Activated B cell treated with CpG ODN at 0.5 μM for 24 hours (primary cell): ENCODE results near the gene CNTNAP5. TPM values are rescaled to one million over a fixed set of nuclear protein-coding genes. Genes with fewer than 3 reads are reported as not detected.

Source experiments
- ATAC-seq: fragments of 200-7000 bp; cut with Tn5 transposase; one replicate; pipeline ENCODE4 v1.10.0; 2021; ENCODE audit warnings: low read depth, mild to moderate bottlenecking, moderate library complexity
- CTCF ChIA-PET: fragments of 350-600 bp; sonication (Branson Sonifier 250); formaldehyde crosslinking; loops from one replicate; lab custom pipeline; 2021; ENCODE audit warnings: antibody characterized with exemption; lab: Charles Lee
- POLR2A ChIA-PET: fragments of 350-600 bp; sonication (Branson Sonifier 250); formaldehyde crosslinking; loops from one replicate; lab custom pipeline; 2021; ENCODE audit warnings: antibody characterized with exemption; lab: Charles Lee
- DNase-seq: peaks from one replicate; pipeline ENCODE4 v3.0.0; 2022
- H3K27ac Mint-ChIP-seq: one replicate; pipeline ENCODE4 v1.8.0; 2020; ENCODE audit warnings: mixed read lengths
- H3K27me3 Mint-ChIP-seq: one replicate; pipeline ENCODE4 v1.8.0; 2021; ENCODE audit warnings: mixed read lengths
- H3K36me3 Mint-ChIP-seq: one replicate; pipeline ENCODE4 v1.8.0; 2021; ENCODE audit warnings: low read depth, mixed read lengths
- H3K4me1 Mint-ChIP-seq: one replicate; pipeline ENCODE4 v1.8.0; 2021; ENCODE audit warnings: mixed read lengths
- H3K4me3 Mint-ChIP-seq: one replicate; pipeline ENCODE4 v1.8.0; 2020; ENCODE audit warnings: mild to moderate bottlenecking, mixed read lengths
- H3K9me3 Mint-ChIP-seq: one replicate; pipeline ENCODE4 v1.8.0; 2020; ENCODE audit warnings: mixed read lengths
- CTCF ChIP-seq: fragments of 200-600 bp; IDR thresholded peaks from one replicate; pipeline ENCODE4 v1.8.0; 2022; ENCODE audit warnings: antibody characterized with exemption, mild to moderate bottlenecking
- intact Hi-C: fragments of 100-400 bp; cut with micrococcal nuclease; formaldehyde crosslinking; loops from one replicate; pipeline ENCODE4 v1.15.1; 2024
- total RNA-seq: library from RNA; stranded (reverse); gene quantifications from 2 replicates; pipeline ENCODE4 v1.2.3, GENCODE V29; 2022

Gene CNTNAP5
- total RNA-seq, 1 donor from 2014 or later = not detected

GRCh38 chr2:124639524-124639923 is 614.4 kb downstream of the CNTNAP5 start:
- ATAC-seq = no peak
- no peak for TF ChIP-seq CTCF
- Mint-ChIP-seq H3K27me3 (no peaks in the 10 kb centered on the region), H3K9me3 (peaks cover 3% of the 10 kb centered on the region), H3K36me3 (no peaks in the 10 kb centered on the region), H3K4me3 (no peak overlapping the region), H3K4me1 (no peaks in the 10 kb centered on the region), H3K27ac (no peak overlapping the region)
- DNase-seq = no peak
- POLR2A ChIA-PET = no interaction called here
- CTCF ChIA-PET = no interaction called here
- intact Hi-C loops = no loop called here

GRCh38 chr2:124640221-124640750 is 615.2 kb downstream of the CNTNAP5 start:
- no peak overlapping the region for H3K27ac Mint-ChIP-seq
- intact Hi-C loops = no loop called here
- H3K36me3 Mint-ChIP-seq = no peaks in the 10 kb centered on the region
- ChIA-PET CTCF (no interaction called here), POLR2A (no interaction called here)
- H3K27me3 Mint-ChIP-seq = no peaks in the 10 kb centered on the region
- ATAC-seq = no peak
- no peak overlapping the region for H3K4me3 Mint-ChIP-seq
- no peaks in the 10 kb centered on the region for H3K4me1 Mint-ChIP-seq
- no peak for DNase-seq
- no peak for TF ChIP-seq CTCF
- peaks cover 3% of the 10 kb centered on the region for H3K9me3 Mint-ChIP-seq

- ATAC-seq = no peak
- intact Hi-C loops = no loop called here
- no peak for TF ChIP-seq CTCF
These were observed 621.2 kb downstream of the CNTNAP5 start for GRCh38 chr2:124646166-124646815.

GRCh38 chr2:124647245-124647644 is 622.2 kb downstream of the CNTNAP5 start:
- H3K9me3 Mint-ChIP-seq = peaks cover 5% of the 10 kb centered on the region
- TF ChIP-seq CTCF = no peak
- CTCF ChIA-PET = no interaction called here
- no peaks in the 10 kb centered on the region for H3K36me3 Mint-ChIP-seq
- POLR2A ChIA-PET = no interaction called here
- H3K27me3 Mint-ChIP-seq = no peaks in the 10 kb centered on the region
- intact Hi-C loops = no loop called here
- no peak overlapping the region for H3K27ac Mint-ChIP-seq
- H3K4me1 Mint-ChIP-seq = no peaks in the 10 kb centered on the region
- H3K4me3 Mint-ChIP-seq = no peak overlapping the region
- DNase-seq (no peak), ATAC-seq (no peak)

More at GRCh38 chr2:124646166-124646815, 621.2 kb downstream of the CNTNAP5 start:
- CTCF ChIA-PET = no interaction called here
- POLR2A ChIA-PET = no interaction called here
- no peak overlapping the region for H3K27ac Mint-ChIP-seq
- H3K4me1 Mint-ChIP-seq = no peaks in the 10 kb centered on the region
- H3K27me3 Mint-ChIP-seq = no peaks in the 10 kb centered on the region
- no peaks in the 10 kb centered on the region for H3K36me3 Mint-ChIP-seq
- peaks cover 5% of the 10 kb centered on the region for H3K9me3 Mint-ChIP-seq
- DNase-seq = no peak
- no peak overlapping the region for H3K4me3 Mint-ChIP-seq

- Mint-ChIP-seq H3K27me3 (no peaks in the 10 kb centered on the region), H3K4me3 (no peak overlapping the region), H3K4me1 (no peaks in the 10 kb centered on the region), H3K27ac (no peak overlapping the region), H3K36me3 (no peaks in the 10 kb centered on the region), H3K9me3 (peaks cover 5% of the 10 kb centered on the region)
- ATAC-seq (no peak), DNase-seq (no peak)
- CTCF ChIA-PET = no interaction called here
- TF ChIP-seq CTCF = no peak
- POLR2A ChIA-PET = no interaction called here
- intact Hi-C loops = no loop called here
These were observed 622.6 kb downstream of the CNTNAP5 start for GRCh38 chr2:124647663-124648062.
